GM23248 (cell line): ENCODE results near the gene CAMTA1. TPM values are rescaled to one million over a fixed set of nuclear protein-coding genes. Genes with fewer than 3 reads are reported as not detected.

Experiments used
- DNase-seq: peaks from one replicate; pipeline ENCODE4 v3.0.0-alpha.2; 2015
- H2AFZ ChIP-seq: fragments of 200-600 bp; sonication (generic); 2 replicates; pipeline ENCODE4 v1.6.1; 2016; ENCODE audit warnings: antibody characterized with exemption
- H3F3A ChIP-seq: fragments of 200-600 bp; sonication (generic); 2 replicates; pipeline ENCODE4 v1.6.1; 2016; ENCODE audit warnings: mild to moderate bottlenecking, antibody characterized with exemption, mixed run types; ENCODE audit not compliant: insufficient read depth
- H3K27ac ChIP-seq: fragments of 200-600 bp; sonication (generic); 2 replicates; pipeline ENCODE4 v1.5.1; 2016; ENCODE audit warnings: mild to moderate bottlenecking
- H3K27me3 ChIP-seq: fragments of 200-600 bp; sonication (generic); replicated peaks from 2 replicates; pipeline ENCODE4 v1.6.1; 2016; ENCODE audit warnings: mild to moderate bottlenecking; ENCODE audit not compliant: insufficient read depth
- H3K36me3 ChIP-seq: fragments of 200-600 bp; sonication (generic); 2 replicates; pipeline ENCODE4 v1.6.1; 2016; ENCODE audit warnings: low read depth, mild to moderate bottlenecking
- H3K4me1 ChIP-seq: fragments of 200-600 bp; sonication (generic); 2 replicates; pipeline ENCODE4 v1.6.1; 2016; ENCODE audit warnings: mild to moderate bottlenecking; ENCODE audit not compliant: insufficient read depth
- H3K4me2 ChIP-seq: fragments of 200-600 bp; sonication (generic); one replicate; pipeline ENCODE4 v1.6.1; 2016; ENCODE audit warnings: mild to moderate bottlenecking; ENCODE audit not compliant: unreplicated experiment
- H3K4me3 ChIP-seq: fragments of 200-600 bp; sonication (generic); 2 replicates; pipeline ENCODE4 v1.5.1; 2016; ENCODE audit warnings: mild to moderate bottlenecking
- H3K79me2 ChIP-seq: fragments of 200-600 bp; sonication (generic); 2 replicates; pipeline ENCODE4 v1.6.1; 2016; ENCODE audit warnings: mild to moderate bottlenecking; ENCODE audit not compliant: insufficient read depth
- H3K9ac ChIP-seq: fragments of 200-600 bp; sonication (generic); 2 replicates; pipeline ENCODE4 v1.6.1; 2016; ENCODE audit warnings: mild to moderate bottlenecking
- H3K9me2 ChIP-seq: fragments of 200-600 bp; sonication (generic); 2 replicates; pipeline ENCODE4 v1.6.1; 2016; ENCODE audit warnings: mixed run types, mild to moderate bottlenecking, moderate library complexity; ENCODE audit not compliant: insufficient read depth
- H3K9me3 ChIP-seq: fragments of 200-600 bp; sonication (generic); one replicate; pipeline ENCODE4 v1.6.1; 2017; ENCODE audit warnings: low read depth
- H4K20me1 ChIP-seq: fragments of 200-600 bp; sonication (generic); 2 replicates; pipeline ENCODE4 v1.6.0; 2016; ENCODE audit not compliant: insufficient read depth
- EZH2 ChIP-seq: fragments of 200-600 bp; sonication (generic); IDR thresholded peaks from 2 replicates; pipeline ENCODE4 v1.6.1; 2018; ENCODE audit warnings: antibody characterized with exemption, mild to moderate bottlenecking; ENCODE audit not compliant: insufficient read depth, poor library complexity, severe bottlenecking
- EZH2phosphoT487 ChIP-seq: fragments of 200-600 bp; sonication (generic); IDR thresholded peaks from 2 replicates; pipeline ENCODE4 v1.6.1; 2018; ENCODE audit warnings: antibody characterized with exemption, moderate library complexity, mild to moderate bottlenecking, low read depth; ENCODE audit not compliant: insufficient read depth
- WGBS, 2 experiments: methylation state at CpG; one replicate each; pipeline ENCODE4 v1.1.6; 2015 to 2017; ENCODE audit warnings: low lambda C conversion rate in 2 of 2, low coverage in 1 of 2; ENCODE audit errors: missing lambda C conversion rate in 2 of 2; 5-methylcytosine and 5-hydroxymethylcytosine counted together
- in situ Hi-C: fragments of 300-500 bp; cut with MboI; formaldehyde crosslinking; loops from 2 replicates; pipeline ENCODE4 v1.15.0; 2020
- polyA plus RNA-seq: library from polyadenylated mRNA; unstranded; fragments of >200 nt; fragmentation: Nextera tagmentation; extraction: Ambion mirVana; gene quantifications from 2 replicates; pipeline ENCODE4 v1.2.1, GENCODE V29; 2016
- total RNA-seq: library from RNA; depleted of rRNA; stranded (reverse); fragments of >200 nt; shearing (Covaris generic); gene quantifications from 2 replicates; pipeline ENCODE4 v1.2.3, GENCODE V29; 2014

The CAMTA1 gene
- total and polyA plus RNA-seq, 2 experiments from 2014 or later, result 50.1 to 165 TPM

GRCh38 chr1:7373876-7374562 lies 588.8 kb downstream of the CAMTA1 start:
- Histone ChIP-seq H3K27ac (no peak overlapping the region), H2AFZ (no peak overlapping the region), H3K79me2 (no peaks in the 10 kb centered on the region), H3K36me3 (no peaks in the 10 kb centered on the region), H3K9me3 (no peaks in the 10 kb centered on the region), H3K9me2 (no peaks in the 10 kb centered on the region), H3K4me2 (no peak overlapping the region), H3K4me3 (no peak overlapping the region), H3K9ac (no peak overlapping the region), H4K20me1 (no peaks in the 10 kb centered on the region), H3F3A (peaks cover 4% of the 10 kb centered on the region; the same call in 1 of the 2 replicates), H3K4me1 (peaks cover under 1% of the 10 kb centered on the region; the same call in 1 of the 2 replicates), H3K27me3 (no peaks in the 10 kb centered on the region)
- DNase-seq, result peak; percentile 29
- TF ChIP-seq EZH2 (no peak), EZH2phosphoT487 (no peak)
- in situ Hi-C loops, result no loop called here
- WGBS, 2 experiments, result 19 to 25% methylated on average over 13 to 14 of the region's 14 CpGs

GRCh38 chr1:7374563-7375160 lies 589.4 kb downstream of the CAMTA1 start:
- Histone ChIP-seq H3K4me2 (no peak overlapping the region), H3F3A (peaks cover 8% of the 10 kb centered on the region; the same call in 1 of the 2 replicates), H3K36me3 (no peaks in the 10 kb centered on the region), H2AFZ (no peak overlapping the region), H3K9me2 (no peaks in the 10 kb centered on the region), H3K4me3 (no peak overlapping the region), H3K4me1 (peaks cover 7% of the 10 kb centered on the region; the same call in 1 of the 2 replicates), H3K79me2 (no peaks in the 10 kb centered on the region), H3K27ac (no peak overlapping the region), H3K9me3 (no peaks in the 10 kb centered on the region), H4K20me1 (no peaks in the 10 kb centered on the region), H3K27me3 (no peaks in the 10 kb centered on the region), H3K9ac (no peak overlapping the region)
- no peak for DNase-seq
- WGBS, 2 experiments, result 85 to 90% methylated on average over 12 of the region's 12 CpGs
- in situ Hi-C loops, result no loop called here
- TF ChIP-seq EZH2phosphoT487 (no peak), EZH2 (no peak)

GRCh38 chr1:7375329-7375728 lies 590.1 kb downstream of the CAMTA1 start:
- Histone ChIP-seq H3K4me3 (no peak overlapping the region), H3K36me3 (no peaks in the 10 kb centered on the region), H3K79me2 (no peaks in the 10 kb centered on the region), H3K9me3 (no peaks in the 10 kb centered on the region), H4K20me1 (no peaks in the 10 kb centered on the region), H3K9ac (no peak overlapping the region), H3K4me1 (peaks cover 11% of the 10 kb centered on the region; the same call in 1 of the 2 replicates), H3K27me3 (no peaks in the 10 kb centered on the region), H3F3A (peaks cover 8% of the 10 kb centered on the region; the same call in 1 of the 2 replicates), H3K9me2 (no peaks in the 10 kb centered on the region), H3K27ac (no peak overlapping the region), H3K4me2 (no peak overlapping the region), H2AFZ (no peak overlapping the region)
- 81 to 91% methylated on average over 7 of the region's 7 CpGs for WGBS, 2 experiments
- in situ Hi-C loops, result no loop called here
- no peak for DNase-seq
- no peak for TF ChIP-seq EZH2
- TF ChIP-seq EZH2phosphoT487, result no peak

DNA sequence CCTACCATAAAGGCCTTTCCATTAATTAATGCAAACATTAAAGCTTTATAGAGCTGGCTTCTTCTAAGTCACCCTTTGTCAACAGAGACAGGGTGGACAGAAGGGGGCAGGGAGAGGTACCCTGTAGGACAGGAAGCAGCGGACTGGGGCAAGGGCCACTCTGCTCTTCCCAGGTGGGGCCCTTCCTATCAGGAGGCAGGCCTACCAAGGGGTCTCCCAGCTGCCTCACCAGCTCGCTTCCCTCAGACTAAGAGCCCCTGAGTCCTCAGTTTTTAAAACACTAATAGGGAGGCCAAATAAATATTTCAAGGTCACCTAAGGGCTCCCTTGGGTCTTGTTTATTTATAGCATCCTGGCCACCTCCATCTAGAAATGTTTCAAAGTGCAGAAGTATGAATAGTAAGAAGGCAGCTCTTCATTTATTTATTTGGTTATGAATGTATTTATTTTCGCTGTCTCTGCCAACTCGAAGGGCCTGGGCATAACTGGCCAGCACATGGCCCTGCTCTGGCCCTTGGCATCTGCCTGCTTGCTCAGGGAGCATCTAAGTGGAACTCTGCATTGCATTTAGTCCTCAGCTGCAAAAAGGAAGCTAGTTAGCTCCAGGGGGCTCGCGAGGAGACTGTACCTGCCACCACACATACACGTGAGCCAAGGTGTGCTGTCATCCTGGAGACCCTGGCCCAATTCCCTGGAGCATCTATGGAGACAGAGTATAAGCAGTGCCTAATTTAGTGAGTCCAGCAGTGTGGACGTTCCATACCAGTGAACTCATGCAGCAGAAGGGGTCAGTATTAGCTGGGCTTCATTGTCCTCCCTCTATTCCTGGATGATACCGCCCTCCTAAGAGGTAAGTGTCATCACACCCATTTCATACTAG lies 590.8 kb downstream of the CAMTA1 start:
- Histone ChIP-seq H4K20me1 (no peaks in the 10 kb centered on the region), H3K9me2 (no peaks in the 10 kb centered on the region), H3K4me3 (no peak overlapping the region), H3K4me1 (peaks cover 11% of the 10 kb centered on the region; the same call in 1 of the 2 replicates), H3K79me2 (no peaks in the 10 kb centered on the region), H3K9ac (no peak overlapping the region), H3K4me2 (no peak overlapping the region), H3K36me3 (no peaks in the 10 kb centered on the region), H2AFZ (no peak overlapping the region), H3K9me3 (no peaks in the 10 kb centered on the region), H3F3A (peaks cover 8% of the 10 kb centered on the region; the same call in 1 of the 2 replicates), H3K27ac (no peak overlapping the region), H3K27me3 (no peaks in the 10 kb centered on the region)
- TF ChIP-seq EZH2phosphoT487 (no peak), EZH2 (no peak)
- WGBS, 2 experiments, result 92 to 94% methylated on average over 9 of the region's 9 CpGs
- in situ Hi-C loops, result no loop called here
- DNase-seq, result no peak
